ENCODE data around the gene SHISA9.
A peak's percentile ranks its signal among the peaks of the same experiment; 100 is the strongest.

The SHISA9 gene

DNA sequence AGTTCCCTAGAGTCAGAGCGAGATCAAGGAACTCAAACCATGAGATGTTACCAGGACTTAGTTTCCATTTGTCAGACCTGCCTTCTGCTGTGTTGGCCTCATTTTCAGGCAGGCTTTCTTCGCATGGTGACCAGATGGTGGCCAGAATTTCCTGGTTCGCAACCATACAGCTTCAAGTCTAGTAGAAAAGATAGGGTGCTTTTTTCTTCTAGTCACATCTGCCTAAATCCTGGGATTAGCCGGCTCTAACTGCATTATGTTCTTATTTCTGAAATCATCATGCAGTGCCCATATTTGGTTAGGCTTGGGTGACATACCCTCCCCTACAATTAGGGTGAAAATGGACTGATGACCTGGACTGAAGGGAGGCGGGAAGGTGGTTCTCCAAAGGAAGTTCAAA lies 131.5 kb downstream of the SHISA9 start:
- no peak for DNase-seq

DNA sequence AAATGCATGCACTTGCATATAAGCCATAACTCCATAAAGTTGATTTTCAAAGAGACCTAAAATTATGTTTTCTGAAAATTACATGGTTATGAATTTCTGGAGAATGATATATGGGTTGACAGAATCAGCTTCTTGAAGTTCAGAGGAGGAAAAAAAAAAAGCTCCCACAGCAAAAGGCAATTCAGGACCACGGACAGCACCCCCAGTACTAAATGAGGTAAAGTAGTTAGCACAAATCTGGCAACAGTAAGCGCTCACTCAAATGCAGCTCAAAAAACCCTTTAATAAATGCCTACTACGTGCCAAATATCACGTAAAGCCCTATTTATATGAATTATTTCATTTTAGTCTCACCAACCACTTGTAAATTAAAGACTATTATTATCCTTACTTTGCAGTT lies 135.2 kb downstream of the SHISA9 start:
- DNase-seq, result peak; percentile 78

DNA sequence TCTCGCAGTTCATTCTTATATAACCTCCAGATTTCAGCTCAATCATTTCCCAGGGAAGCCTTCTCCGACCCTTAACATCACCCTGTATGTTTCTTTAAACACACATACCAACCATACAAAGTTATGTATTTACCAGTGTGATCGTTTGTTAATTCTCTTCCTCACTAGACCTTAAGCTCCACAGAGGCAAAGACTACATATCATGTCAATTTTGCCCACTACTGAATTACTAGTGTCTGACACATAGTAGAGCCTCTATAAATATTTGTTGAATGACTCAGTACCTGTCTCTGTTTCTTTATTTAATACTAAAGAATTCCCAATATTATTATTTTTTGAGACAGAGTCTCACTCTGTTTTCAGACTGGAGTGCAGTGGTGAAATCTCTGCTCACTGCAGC lies 137.2 kb downstream of the SHISA9 start:
- DNase-seq, result no peak

DNA sequence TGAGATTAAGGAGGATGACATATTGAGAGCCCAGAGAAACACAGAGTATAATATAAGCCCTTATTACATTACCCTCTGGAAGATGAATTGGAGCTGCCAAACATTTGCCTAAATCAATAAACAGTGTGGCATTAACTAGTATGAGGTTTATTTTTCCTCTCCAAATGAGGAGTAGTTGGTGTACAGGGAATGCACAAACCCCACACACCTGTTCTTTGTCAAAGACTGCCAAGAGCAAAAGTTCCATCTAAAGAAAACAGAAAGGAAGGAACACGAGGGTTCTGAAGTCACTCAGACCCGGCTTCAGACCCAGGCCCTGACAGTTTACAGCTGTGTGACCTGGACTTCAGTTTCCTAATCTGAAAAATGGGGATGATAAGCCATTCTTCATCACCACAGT lies 138.1 kb downstream of the SHISA9 start:
- DNase-seq, result no peak

DNA sequence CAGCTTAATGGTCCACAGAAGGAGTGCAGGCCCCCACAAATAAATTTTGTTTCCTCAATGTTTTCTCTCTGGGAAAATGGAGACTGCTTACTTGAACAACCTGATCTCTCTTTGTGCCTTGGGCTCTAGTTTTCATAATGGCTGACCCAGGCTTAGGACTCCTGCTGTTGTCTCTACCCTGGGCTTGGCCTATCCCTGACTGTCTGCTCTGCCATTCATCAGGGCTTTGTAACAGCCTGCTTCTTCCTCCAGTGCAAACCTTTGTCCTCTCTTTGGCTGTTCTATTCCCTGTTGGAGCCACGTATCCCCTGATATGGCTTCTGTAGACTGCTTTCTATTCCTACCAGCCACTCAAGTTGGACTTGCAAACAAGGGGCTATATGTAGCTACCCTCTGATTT lies 139.8 kb downstream of the SHISA9 start:
- no peak for DNase-seq

DNA sequence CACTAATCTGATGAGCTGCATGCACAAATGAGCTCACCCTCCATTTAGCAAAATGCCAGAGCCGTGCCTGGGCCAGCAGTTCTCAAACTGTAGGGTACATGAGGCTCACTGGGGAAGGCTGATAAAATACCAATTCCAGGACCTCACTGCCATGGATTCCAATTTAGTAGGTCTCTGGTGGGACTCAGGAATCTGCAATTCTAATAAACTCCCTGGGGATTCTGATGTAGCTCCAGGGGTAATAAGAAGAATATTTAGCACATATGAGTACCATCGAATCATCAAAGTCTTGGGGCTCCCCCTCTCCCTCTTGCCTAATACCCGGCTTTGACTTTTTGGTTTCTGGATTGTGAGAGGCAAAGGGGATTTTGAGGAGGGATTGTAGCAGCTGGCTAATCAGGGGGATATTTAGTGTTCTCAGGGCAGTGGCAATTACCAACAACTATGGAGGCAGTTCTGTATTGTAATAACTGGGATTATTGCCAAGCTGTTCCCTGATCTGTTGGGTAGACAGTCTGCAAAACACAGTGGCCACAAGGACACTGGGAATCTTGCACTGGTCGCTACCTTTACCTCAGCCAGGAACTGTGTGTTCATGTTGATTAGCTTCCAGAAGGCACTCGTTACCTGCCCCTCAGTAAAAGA lies 140.4 kb downstream of the SHISA9 start:
- no peak for DNase-seq

DNA sequence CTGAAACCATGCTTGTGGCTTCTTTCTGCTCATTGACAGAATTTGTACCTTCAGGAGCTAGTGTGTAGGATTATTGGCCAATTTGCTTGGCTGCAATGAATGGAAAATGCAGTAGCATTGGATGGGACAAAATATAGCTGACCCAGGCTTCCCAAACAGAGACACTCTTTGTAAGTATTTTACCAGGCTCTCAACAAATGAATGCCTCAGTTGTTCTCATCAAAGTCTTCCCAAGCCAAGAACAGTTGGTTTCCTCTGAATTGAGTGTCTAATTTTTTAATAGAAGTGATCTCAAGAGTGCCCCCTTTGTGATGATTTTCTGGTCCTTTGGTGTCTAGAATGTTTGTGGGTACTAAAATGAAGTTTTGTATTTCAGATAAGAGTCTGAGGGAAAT lies 140.9 kb downstream of the SHISA9 start:
- DNase-seq, result no peak

DNA sequence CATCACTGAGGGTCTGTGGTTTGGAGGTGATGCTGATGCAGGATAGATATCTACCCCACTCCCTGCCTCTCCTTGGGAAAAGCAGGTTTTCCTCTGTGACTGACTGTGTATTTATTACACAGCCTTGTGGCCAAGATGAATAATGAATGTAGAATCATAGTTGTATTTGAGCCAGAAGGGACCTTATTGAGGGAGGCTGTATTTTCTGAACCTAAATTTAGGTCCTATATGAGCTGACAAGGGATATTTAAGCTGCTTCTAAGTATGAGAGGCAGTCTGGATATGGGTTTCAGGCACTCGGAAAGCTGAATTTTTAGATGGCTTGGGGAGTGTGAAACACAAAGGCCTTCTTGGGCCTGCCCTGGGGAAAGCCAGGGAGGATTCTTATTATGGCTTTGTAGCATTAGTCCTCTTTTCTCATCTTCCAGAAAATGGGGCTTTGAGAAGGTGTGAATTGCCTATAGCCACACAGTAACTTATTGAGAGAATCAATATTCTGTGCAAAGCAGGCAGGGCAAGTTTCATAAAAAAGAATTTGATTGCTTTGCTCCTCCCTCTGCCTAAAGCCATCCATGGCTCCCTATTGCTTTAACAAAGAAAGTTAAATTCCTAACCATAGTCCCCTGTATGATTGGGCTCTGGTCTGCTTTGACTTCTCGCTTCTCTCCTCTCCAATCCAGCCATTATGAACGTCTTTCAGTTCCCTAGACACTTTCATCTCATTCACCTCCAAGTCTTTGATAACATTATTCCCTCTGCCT lies 144.8 kb downstream of the SHISA9 start:
- DNase-seq, result no peak

DNA sequence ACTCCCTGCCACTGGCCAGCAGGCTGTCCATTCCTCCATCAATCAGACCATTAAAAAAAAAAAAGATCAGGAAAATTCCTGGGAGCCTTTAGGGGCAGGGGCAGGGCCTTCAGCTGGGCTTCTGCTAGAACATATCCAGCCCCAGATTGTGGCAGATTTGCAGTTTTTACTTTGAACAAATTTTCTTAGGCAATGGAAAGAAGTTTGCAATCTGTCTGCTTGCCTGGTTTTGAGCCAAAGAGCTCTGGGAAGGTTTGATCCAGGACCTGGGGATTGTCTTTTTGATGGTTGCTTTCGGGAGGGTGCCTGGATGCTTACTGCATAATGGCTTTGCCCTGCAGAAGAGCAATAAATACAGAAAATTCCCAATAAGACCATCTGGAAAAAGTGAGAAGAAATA lies 145.9 kb downstream of the SHISA9 start:
- no peak for DNase-seq

DNA sequence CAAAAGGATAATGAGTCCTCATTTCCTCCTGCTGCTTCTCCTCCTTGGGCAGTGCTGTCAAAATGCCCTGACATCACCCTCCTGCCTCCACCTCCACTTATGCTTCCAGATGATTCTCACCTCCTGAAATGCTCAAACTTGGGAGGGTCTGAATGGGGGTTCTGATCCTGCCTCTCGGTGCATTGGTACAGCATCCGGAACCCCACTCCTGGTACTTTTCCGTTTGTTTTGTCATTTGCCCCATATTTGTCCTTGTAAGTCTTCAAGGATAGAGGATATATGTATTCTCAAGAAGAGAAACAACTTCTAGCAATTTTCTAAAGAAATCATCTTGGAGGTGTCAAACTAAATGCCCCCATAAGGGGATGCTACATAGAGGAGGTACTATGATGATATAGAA lies 148.3 kb downstream of the SHISA9 start:
- DNase-seq, result no peak

DNA sequence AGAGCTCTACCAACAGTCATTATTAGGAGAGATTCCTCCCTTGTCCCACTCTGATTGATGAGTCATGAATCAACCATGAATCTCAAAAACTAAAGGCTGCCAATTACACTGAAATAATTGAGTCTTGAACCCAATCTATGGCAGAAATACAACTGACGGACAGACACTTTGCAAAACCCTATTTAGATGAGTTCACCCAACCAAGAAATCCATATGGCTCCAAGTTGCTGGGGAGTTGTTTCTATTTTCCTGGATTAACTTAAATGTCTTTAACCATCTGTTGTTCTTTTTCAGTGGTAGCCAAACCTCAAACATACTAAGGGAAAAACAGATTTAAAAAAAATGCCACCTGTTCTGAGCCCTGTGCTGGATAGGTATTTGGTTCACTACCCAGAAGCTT lies 151.0 kb downstream of the SHISA9 start:
- DNase-seq, result no peak

DNA sequence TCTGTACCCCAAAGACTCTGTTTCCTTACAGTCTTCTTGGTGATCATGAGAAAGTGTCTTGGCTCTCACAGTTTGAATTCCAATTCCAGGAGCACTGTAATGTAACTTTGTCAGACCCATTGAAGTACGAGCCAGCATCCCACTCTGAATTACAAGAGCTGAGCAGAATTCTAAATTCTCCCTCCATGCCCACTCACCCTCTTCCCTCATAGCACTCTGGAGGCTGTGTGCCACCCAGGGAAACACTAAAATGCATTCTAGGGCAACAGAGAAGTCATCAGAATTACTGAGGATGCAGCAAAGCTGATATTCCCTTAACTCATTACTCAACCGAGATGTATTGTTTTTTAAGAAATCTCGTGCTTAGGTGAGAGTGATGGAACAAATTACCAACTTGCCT lies 154.1 kb downstream of the SHISA9 start:
- no peak for DNase-seq

DNA sequence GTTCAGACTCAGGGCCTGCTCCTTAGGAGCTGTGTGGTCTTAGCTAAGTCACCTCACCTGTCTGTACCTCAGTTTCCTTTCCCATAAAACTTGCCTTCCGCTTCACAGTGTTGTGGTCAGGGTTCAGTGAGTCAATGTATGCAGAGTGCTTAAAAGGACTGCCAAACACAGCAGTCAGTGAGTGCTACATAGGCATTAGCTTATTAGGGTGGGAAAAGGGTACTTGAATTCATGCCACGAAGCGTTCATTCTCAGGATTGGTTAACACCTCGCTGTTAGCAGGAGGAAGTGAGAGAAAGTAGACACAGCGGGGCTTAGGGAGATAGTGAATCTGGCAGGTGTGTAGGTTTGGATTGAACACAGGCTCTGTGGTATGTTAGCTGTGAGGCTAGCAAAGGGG lies 155.2 kb downstream of the SHISA9 start:
- DNase-seq, result no peak

DNA sequence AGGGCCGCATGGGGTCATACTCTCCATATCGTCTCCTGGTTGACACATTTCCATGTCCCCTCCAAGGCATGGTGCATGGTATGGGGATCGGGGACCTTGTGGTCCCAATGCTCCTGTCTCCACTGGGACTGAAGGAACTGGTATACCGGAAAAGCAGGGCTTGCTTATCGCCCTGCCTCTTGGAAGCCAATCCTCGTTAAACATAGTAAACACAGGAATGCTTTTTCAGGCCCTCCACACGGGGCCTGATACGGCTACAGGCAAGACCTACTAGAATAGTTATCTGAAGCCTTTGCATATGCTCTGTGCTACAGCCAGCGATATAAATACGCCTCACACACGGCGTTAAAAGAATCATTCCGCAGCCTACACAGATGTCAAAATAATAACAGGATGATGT lies 159.5 kb downstream of the SHISA9 start:
- DNase-seq, result no peak

DNA sequence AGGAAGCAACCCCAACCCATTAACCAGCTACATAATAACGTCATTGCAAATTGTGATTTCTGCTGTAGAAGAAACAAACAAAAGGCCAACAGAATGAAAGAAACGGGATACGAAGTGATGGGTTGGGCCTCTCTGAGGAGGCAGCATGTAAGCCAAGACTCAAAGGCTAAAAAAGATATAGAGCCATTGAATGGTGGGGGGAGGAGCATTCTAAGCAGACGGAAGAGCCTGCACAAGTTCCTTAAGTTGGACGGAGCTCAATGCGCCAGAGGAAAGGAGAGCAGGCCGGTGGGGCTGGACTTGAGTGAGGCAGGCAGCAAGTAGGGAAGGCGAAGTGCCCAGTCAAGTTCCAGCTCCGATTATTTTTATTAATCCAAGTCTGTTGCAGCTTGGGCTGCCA lies 160.3 kb downstream of the SHISA9 start:
- DNase-seq, result no peak

DNA sequence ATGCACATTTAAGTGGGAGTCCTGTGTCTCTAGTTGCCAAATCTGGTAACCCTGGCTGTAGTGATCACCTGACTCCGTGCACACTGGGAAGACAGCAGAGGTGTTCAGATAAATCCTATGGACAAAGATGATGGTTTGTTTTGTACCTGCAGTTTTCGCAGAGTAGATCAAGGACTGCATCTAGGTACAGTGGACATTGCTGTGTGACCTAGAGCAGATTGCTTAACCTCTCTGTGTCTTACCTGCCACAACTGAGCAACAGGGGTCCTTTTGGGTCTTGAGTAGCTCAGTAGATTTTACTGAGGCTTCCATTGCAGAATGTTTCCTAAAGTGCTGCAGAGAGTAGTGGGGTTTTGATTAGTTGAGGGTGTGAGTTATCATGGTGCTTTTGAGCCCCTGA lies 160.8 kb downstream of the SHISA9 start:
- no peak for DNase-seq

DNA sequence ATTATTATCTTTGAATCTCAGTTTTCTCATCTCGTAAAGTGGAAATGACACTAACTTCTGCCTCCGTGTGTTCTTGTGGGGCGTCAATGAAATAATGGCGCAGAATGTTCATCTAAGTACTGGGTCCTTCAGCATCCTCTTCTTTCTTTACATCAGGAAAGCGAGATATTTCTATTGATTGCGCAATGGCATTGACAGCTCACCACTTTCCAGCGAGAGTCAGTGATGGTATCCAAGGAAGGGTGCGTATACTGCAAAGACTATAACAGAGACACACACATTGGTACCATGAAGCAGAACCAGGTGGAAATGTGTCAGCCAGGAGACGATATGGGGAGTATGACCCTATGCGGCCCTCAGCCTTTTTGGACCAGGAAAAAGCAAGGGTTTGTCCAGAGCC lies 162.1 kb downstream of the SHISA9 start:
- DNase-seq, result no peak

DNA sequence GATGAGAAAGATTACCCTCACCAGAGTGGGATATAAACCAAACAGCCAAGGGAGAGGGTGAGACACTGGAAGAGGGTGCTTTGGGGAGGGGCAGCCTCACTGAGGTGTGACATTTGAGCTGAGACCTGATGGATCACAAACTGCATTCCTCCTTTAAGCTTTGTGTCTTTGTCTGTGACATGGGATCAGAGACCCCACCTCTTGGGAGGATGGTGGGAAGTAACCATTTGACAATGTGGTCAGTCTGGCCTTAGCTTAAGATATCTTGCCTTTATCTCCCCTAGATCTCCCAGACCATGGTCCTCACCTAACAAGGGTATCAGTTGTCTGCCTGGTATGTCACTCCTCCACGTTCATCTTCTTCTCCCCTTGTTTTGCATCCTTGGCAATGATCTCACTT lies 163.4 kb downstream of the SHISA9 start:
- DNase-seq, result no peak

DNA sequence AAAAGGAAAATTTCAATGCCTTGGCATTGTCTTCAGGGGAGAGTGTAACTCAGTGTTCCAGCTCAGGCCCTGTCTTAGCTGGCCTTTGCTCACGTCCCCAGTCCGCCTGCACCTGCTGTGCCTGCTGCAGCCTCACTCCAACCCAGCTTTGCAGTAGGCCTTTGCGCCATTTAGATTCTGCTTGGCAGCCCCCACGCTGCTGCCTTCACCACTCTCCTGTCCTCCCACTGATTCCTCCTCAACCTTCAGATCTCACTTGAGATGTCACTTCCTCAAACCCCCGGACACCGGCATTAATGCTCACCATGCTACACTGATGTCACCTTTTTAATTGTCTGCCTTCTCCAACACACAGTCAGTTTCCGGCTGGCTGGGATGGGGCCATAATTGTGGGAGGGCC lies 166.2 kb downstream of the SHISA9 start:
- DNase-seq, result no peak

DNA sequence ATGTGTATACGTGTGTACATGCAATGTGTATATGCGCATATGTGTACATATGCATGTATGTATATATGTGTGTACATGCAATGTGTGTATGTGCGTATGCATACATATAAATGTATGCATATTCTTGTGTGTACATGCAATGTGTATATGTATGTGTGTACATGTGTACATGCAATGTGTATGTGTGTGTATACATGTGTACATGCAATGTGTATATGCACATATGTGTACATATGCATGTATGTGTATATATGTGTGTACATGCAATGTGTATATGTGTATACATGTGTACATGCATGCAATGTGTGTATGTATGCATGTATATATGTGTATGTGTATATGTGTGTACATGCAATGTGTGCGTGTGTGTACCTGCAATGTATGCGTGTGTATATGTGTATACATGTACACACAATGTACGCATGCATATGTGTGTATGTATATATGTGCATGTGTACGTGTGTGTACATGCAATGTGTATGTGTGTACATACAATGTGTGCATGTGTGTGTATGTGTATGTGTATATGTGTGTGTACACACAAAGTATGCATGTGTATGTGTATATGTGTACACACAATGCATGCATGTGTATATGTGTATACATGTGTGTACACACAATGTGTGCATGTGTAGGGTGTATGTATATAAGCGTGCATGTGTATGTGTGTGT lies 167.7 kb downstream of the SHISA9 start:
- no peak for DNase-seq

DNA sequence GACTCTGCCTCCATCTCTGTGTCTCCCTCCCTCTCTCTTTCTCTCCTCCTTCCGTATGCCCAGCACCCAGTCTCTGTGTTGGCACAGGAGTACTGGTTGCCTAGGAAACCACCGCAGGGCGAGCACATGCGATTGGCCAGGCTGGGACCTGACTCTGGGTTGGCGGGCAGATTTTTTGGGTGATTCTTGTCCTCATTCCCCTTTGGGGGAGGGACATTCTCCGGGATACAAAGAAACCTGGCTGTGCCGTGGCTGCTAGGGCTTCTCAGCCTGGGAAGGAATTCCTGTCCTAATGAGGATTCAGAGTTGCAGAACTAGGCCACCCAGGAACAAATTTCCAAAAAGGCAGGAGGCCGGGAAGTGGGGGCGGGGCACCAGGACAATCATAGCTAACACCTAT lies 168.9 kb downstream of the SHISA9 start:
- no peak for DNase-seq

DNA sequence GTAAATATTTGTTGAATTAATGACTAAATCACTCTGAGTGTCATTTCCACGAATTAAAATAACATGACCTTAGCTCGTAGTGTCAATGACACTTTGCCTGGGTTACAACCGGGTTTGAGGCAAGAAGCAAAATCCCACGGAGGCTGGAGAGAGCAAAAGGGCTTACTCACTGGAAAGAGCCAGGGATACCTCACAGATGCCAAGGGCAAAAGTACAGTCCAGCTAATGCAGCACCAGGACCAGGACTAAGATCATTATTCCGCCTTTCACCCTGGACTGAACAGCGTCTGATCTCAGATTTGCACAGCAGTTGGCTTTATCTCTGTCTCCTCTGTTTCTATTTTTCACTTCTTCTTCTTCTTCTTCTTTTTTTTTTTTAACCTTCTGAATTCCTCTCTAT lies 175.5 kb downstream of the SHISA9 start:
- no peak for DNase-seq

DNA sequence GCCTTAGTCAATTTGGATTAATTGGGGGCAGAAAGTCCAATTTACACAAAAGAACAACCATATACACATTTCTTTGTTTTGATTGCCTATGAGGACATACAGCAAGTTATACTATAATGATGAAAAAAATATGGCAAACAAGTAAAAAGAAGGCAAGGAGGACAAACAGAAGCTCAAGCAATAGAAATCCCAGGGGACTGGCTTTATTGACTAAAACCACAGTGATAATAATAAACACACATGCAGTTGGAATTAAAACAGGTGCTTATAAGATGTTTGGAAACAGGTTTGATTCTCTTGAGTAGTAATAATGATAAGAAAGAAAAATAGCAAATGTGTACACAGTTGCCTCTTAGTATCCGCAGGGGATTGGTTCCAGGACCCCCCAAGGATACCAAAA lies 176.4 kb downstream of the SHISA9 start:
- DNase-seq, result no peak

DNA sequence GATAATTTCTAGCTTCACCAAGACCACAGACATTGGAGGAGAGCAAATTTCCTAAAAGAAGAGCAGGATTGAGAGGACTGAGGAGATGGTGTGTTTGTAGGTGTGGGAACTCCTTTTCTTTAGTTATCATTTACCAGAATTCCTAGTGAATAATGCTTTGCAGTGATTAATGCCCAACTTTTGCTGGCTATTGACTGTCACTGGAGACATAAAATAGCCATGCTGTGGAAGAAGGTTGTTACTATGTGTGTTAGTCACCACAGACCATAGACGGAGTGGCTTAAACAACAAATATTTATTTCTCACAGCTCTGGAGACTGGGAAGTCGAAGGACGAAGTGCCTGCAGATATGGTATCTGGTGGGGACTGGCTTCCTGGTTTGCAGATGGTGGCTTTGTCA lies 179.1 kb downstream of the SHISA9 start:
- DNase-seq, result no peak
